GM12891 (cell line): ENCODE measurements around the gene TNS3.

Experiments used
- DNase-seq: peaks from one replicate; pipeline ENCODE4 v3.0.0; 2011; ENCODE audit warnings: low spot score; ENCODE audit not compliant: insufficient read length
- FAIRE-seq: peaks from 2 replicates; lab custom pipeline; 2011; peaks lifted over from hg19 to GRCh38; lab: Jason Lieb, UNC
- PAX5 ChIP-seq: IDR thresholded peaks from 2 replicates; pipeline ENCODE4 v1.6.1; 2011; ENCODE audit warnings: low read length, moderate library complexity, mild to moderate bottlenecking; ENCODE audit not compliant: insufficient read depth, severe bottlenecking
- POLR2A ChIP-seq: IDR thresholded peaks from 2 replicates; pipeline ENCODE4 v1.6.1; 2011; ENCODE audit warnings: low read depth, low read length, control low read depth
- POLR2AphosphoS5 ChIP-seq: IDR thresholded peaks from 2 replicates; pipeline ENCODE4 v1.6.1; 2011; ENCODE audit warnings: low read depth, low read length, control low read depth
- POU2F2 ChIP-seq: IDR thresholded peaks from 2 replicates; pipeline ENCODE4 v1.6.1; 2011; ENCODE audit warnings: low read depth, mild to moderate bottlenecking, control low read depth, low read length, moderate library complexity
- SPI1 ChIP-seq: IDR thresholded peaks from 2 replicates; pipeline ENCODE4 v1.6.1; 2011; ENCODE audit warnings: low read depth, low read length, control low read depth
- TAF1 ChIP-seq: IDR thresholded peaks from 2 replicates; pipeline ENCODE4 v1.6.1; 2011; ENCODE audit warnings: low read depth, low read length, control low read depth

The TNS3 gene

DNA sequence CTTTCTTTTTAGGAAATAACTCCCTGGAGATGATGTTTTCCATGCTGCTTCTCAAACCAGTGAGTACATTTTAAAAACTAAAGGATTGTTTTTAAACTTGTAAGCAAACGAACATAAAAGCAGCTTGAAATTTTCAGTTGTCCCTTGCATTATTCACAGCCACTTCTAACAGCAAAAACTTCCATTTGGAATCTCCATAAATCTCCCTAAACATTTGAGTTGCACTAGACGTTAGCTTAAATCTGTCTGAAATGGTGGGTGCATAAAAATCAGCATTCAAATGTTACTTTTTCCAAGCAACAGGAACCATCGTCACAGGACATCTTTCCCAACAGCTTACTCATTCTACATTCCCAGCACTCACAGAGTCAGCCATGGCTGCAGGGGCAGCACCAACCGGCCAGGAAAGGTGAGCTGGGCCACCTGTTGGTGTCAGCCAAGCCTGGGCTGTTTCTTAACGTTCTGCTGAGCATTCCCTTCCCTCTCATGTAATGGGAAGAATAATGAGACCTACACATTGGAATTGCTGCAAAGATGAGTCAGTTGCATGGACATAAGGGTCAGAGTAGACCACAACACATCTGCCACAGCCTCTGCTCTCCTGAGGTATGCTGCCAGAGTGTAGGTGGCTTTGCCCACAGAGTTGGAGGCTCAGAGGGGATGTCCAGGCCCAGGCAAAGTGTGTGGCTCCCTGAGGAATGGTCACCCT is 163.2 kb downstream of the TNS3 start:
- FAIRE-seq (no peak), DNase-seq (no peak)

GRCh38 chr7:47416492-47417480 is 165.1 kb downstream of the TNS3 start:
- FAIRE-seq, result no peak
- TF ChIP-seq TAF1 (no peak), SPI1 (no peak), POLR2A (no peak), PAX5 (no peak), POU2F2 (no peak), POLR2AphosphoS5 (no peak)
- DNase-seq, result no peak

More for the DNA sequence above, 163.2 kb downstream of the TNS3 start:
- no peak for TF ChIP-seq POLR2AphosphoS5
- no peak for TF ChIP-seq SPI1
- TF ChIP-seq TAF1, result no peak
- TF ChIP-seq POLR2A, result no peak
- TF ChIP-seq POU2F2, result no peak
- no peak for TF ChIP-seq PAX5

GRCh38 chr7:47415318-47416212 is 166.3 kb downstream of the TNS3 start:
- DNase-seq (no peak), FAIRE-seq (no peak)
- TF ChIP-seq POU2F2, result no peak
- TF ChIP-seq SPI1, result no peak
- no peak for TF ChIP-seq POLR2AphosphoS5
- TF ChIP-seq TAF1, result no peak

DNA sequence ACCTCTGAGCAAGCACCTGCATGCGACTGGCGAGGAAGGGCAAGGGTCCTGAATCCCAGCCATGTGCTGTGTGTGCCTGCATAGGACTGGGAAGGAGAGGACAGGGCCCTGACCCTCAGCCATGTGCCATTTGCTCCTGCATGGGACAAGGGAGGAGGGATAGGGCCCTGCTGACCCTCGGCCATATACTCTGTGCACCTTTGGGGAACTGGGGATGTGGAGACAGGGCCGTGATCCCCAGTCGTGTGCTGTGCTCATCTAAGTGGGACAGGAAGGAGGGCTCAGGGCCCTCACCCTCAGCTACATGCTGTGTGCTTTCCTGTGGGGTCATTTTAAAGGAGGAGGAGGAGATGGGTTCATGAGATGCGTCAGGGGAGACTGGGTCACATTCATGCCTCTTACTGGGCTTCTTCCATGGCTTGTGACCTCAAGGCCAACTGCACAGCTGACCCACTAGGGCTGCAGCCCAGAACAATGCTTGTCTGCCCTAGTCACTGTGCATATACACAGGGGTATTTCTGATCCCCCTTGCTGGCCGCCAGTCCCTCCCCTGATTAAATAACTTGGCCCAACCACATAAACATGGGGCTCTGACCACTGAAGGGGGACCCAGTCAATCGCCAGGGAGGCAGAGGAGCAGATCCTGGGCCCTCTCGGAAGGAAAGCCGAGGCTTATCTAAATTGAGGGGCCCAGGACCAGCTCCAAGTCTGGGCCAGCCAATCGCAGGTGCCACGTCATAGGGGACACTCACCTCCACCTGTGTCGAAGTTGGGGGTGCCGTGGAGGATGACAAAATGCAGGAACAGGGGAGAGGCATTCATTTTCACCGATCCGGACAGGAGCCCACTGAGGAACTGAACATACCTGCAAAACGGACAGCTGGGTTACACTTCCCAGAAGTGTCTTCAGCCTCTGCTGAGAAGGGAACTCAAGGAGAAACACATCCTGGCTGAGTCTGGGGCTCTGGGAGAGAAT is 167.3 kb downstream of the TNS3 start:
- no peak for FAIRE-seq
- no peak for TF ChIP-seq TAF1
- no peak for TF ChIP-seq SPI1
- TF ChIP-seq POU2F2, result no peak
- no peak for TF ChIP-seq POLR2A
- TF ChIP-seq POLR2AphosphoS5, result no peak
- no peak for TF ChIP-seq PAX5
- DNase-seq, result no peak

GRCh38 chr7:47413526-47414341 is 168.2 kb downstream of the TNS3 start:
- FAIRE-seq (no peak), DNase-seq (no peak)
- TF ChIP-seq POLR2A, result no peak
- no peak for TF ChIP-seq TAF1
- no peak for TF ChIP-seq POLR2AphosphoS5
- TF ChIP-seq POU2F2, result no peak
- no peak for TF ChIP-seq SPI1
- no peak for TF ChIP-seq PAX5

DNA sequence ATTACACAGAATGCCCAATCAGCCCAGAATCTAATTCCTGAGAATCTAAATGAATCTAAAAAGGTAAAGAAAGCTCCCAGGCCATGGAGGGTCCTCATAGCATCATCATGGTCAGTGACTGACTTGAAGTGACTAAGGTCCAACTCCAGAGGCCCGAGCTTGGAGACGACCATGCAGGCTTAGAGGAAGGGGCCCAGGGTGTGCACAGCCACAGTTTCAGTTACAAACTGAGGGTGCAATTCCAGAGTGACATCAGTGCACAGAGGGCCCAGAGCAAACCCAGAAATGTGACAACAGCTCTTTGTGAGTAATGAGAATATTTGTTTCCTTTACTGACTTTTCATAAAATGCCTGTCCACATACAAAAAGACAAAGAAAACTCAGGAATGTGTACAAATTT is 170.0 kb downstream of the TNS3 start:
- FAIRE-seq (no peak), DNase-seq (no peak)
- TF ChIP-seq PAX5 (no peak), TAF1 (no peak), SPI1 (no peak), POU2F2 (no peak), POLR2A (no peak)

DNA sequence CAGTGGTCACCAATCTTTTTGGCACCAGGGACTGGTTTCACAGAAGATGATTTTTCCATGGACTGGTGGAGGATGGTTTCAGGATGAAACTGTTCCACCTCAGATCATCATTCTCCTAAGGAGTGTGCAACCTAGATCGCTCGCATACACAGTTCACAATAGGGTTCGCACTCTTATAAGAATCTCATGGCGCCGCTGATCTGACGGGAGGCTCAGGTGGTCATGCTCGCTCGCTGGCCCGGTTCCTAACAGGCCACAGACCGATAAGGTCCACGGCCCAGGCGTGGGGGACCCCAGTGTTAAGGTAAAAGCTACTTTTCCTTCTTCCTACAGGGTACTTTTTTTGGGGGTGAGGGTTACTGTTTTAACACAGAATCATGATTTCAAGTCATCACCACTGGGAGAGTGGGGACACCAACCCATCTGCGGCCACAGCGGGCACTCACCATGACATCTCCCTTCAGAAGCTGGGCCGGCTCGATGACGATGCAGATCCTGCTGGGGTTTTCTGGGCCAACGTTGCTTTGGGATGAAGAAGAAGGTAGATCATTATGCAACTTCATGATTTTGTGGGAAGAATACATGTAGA is 170.5 kb downstream of the TNS3 start:
- no peak for FAIRE-seq
- DNase-seq, result no peak
- TF ChIP-seq PAX5 (no peak), POU2F2 (no peak), POLR2A (no peak), SPI1 (no peak), TAF1 (no peak), POLR2AphosphoS5 (no peak)
